Measurements from ENCODE around the gene DNAJC5.

Gene DNAJC5

GRCh38 chr20:63886054-63886419 lies 8.9 kb upstream of the DNAJC5 start:
- no peaks in the 10 kb centered on the region for H3K27me3 ChIP-seq (ENCODE audit: insufficient read depth, low read length)
- no peak overlapping the region for H4K8ac ChIP-seq (ENCODE audit: low read depth, low read length)
- no peak overlapping the region for H3K14ac ChIP-seq (ENCODE audit: low read length)
- no peaks in the 10 kb centered on the region for H3K79me2 ChIP-seq (ENCODE audit: control insufficient read depth, insufficient read depth, low read length, poor library complexity)
- H4K91ac ChIP-seq (ENCODE audit: low read depth, low read length): no peak overlapping the region
- H2AFZ ChIP-seq (ENCODE audit: insufficient read depth, low read length, poor library complexity): no peak overlapping the region
- no CpG with 5 or more reads among the region's 14 CpGs for WGBS (ENCODE audit: extremely low coverage, insufficient coverage, insufficient read length)
- DNase-seq: no peak
- H3K18ac ChIP-seq (ENCODE audit: low read length): no peak overlapping the region
- no peak overlapping the region for H2AK5ac ChIP-seq (ENCODE audit: low read length)
- H4K12ac ChIP-seq (ENCODE audit: low read depth, low read length): no peak overlapping the region
- no peak overlapping the region for H3K4me2 ChIP-seq (ENCODE audit: low read length)
- H3K4me3 ChIP-seq (ENCODE audit: low read depth, low read length): no peak overlapping the region
- no peak overlapping the region for H2BK120ac ChIP-seq (ENCODE audit: insufficient read depth, low read length, poor library complexity)
- H2BK5ac ChIP-seq (ENCODE audit: low read depth, low read length, poor library complexity): no peak overlapping the region
- H3K4me1 ChIP-seq (ENCODE audit: control insufficient read depth in 1 of 2, insufficient read depth in 2 of 2, low read length in 2 of 2): peaks cover 0 to 6% of the 10 kb centered on the region in 2 experiments
- H3K4ac ChIP-seq (ENCODE audit: low read depth, low read length): no peak overlapping the region
- H2BK12ac ChIP-seq (ENCODE audit: low read length): no peak overlapping the region
- H3K27ac ChIP-seq (ENCODE audit: low read depth, low read length): no peak overlapping the region
- H3K23ac ChIP-seq (ENCODE audit: low read length): no peak overlapping the region
- no peaks in the 10 kb centered on the region for H3K9me3 ChIP-seq (ENCODE audit: insufficient read depth, low read depth, low read length)
- peaks cover 86 to 88% of the 10 kb centered on the region in 2 experiments for H3K36me3 ChIP-seq (ENCODE audit: control insufficient read depth in 1 of 2, insufficient read depth in 2 of 2, low read length in 2 of 2)
- H3K79me1 ChIP-seq (ENCODE audit: low read length): no peaks in the 10 kb centered on the region
- H3K9ac ChIP-seq (ENCODE audit: low read length): no peak overlapping the region

GRCh38 chr20:63886921-63887320 lies 8.0 kb upstream of the DNAJC5 start:
- Histone ChIP-seq H3K23ac (ENCODE audit: low read length) (no peak overlapping the region), H3K14ac (ENCODE audit: low read length) (no peak overlapping the region), H3K79me1 (ENCODE audit: low read length) (no peaks in the 10 kb centered on the region), H3K27ac (ENCODE audit: low read depth, low read length) (no peak overlapping the region), H4K8ac (ENCODE audit: low read depth, low read length) (no peak overlapping the region), H3K4me2 (ENCODE audit: low read length) (no peak overlapping the region), H3K18ac (ENCODE audit: low read length) (no peak overlapping the region), H3K4me3 (ENCODE audit: low read depth, low read length) (no peak overlapping the region), H2BK120ac (ENCODE audit: insufficient read depth, low read length, poor library complexity) (no peak overlapping the region), H4K91ac (ENCODE audit: low read depth, low read length) (no peak overlapping the region), H2AK5ac (ENCODE audit: low read length) (no peak overlapping the region), H3K9me3 (ENCODE audit: insufficient read depth, low read depth, low read length) (no peaks in the 10 kb centered on the region), H3K4ac (ENCODE audit: low read depth, low read length) (no peak overlapping the region), H3K9ac (ENCODE audit: low read length) (no peak overlapping the region), H2BK12ac (ENCODE audit: low read length) (no peak overlapping the region), H3K79me2 (ENCODE audit: control insufficient read depth, insufficient read depth, low read length, poor library complexity) (no peaks in the 10 kb centered on the region), H3K4me1 (ENCODE audit: control insufficient read depth in 1 of 2, insufficient read depth in 2 of 2, low read length in 2 of 2) (peaks cover 0 to 6% of the 10 kb centered on the region in 2 experiments), H4K12ac (ENCODE audit: low read depth, low read length) (no peak overlapping the region), H2AFZ (ENCODE audit: insufficient read depth, low read length, poor library complexity) (no peak overlapping the region), H3K27me3 (ENCODE audit: insufficient read depth, low read length) (no peaks in the 10 kb centered on the region), H3K36me3 (ENCODE audit: control insufficient read depth in 1 of 2, insufficient read depth in 2 of 2, low read length in 2 of 2) (peaks cover 85 to 88% of the 10 kb centered on the region in 2 experiments), H2BK5ac (ENCODE audit: low read depth, low read length, poor library complexity) (no peak overlapping the region)
- no CpG with 5 or more reads among the region's 11 CpGs for WGBS (ENCODE audit: extremely low coverage, insufficient coverage, insufficient read length)
- DNase-seq: no peak

GRCh38 chr20:63889241-63890200 lies 5.4 kb upstream of the DNAJC5 start:
- H4K8ac ChIP-seq (ENCODE audit: low read depth, low read length): no peak overlapping the region
- H3K4ac ChIP-seq (ENCODE audit: low read depth, low read length): no peak overlapping the region
- peak; percentile 38 to 56 for DNase-seq
- H4K12ac ChIP-seq (ENCODE audit: low read depth, low read length): no peak overlapping the region
- no peak overlapping the region for H3K14ac ChIP-seq (ENCODE audit: low read length)
- peaks cover 4 to 10% of the 10 kb centered on the region in 2 experiments for H3K4me1 ChIP-seq (ENCODE audit: control insufficient read depth in 1 of 2, insufficient read depth in 2 of 2, low read length in 2 of 2)
- H2AFZ ChIP-seq (ENCODE audit: insufficient read depth, low read length, poor library complexity): no peak overlapping the region
- H2BK12ac ChIP-seq (ENCODE audit: low read length): no peak overlapping the region
- no peaks in the 10 kb centered on the region for H3K79me1 ChIP-seq (ENCODE audit: low read length)
- H3K9me3 ChIP-seq (ENCODE audit: insufficient read depth, low read depth, low read length): no peaks in the 10 kb centered on the region
- no peak overlapping the region for H3K23ac ChIP-seq (ENCODE audit: low read length)
- H2AK5ac ChIP-seq (ENCODE audit: low read length): no peak overlapping the region
- no CpG with 5 or more reads among the region's 25 CpGs for WGBS (ENCODE audit: extremely low coverage, insufficient coverage, insufficient read length)
- H4K91ac ChIP-seq (ENCODE audit: low read depth, low read length): no peak overlapping the region
- no peak overlapping the region for H3K27ac ChIP-seq (ENCODE audit: low read depth, low read length)
- no peak overlapping the region for H2BK120ac ChIP-seq (ENCODE audit: insufficient read depth, low read length, poor library complexity)
- H3K79me2 ChIP-seq (ENCODE audit: control insufficient read depth, insufficient read depth, low read length, poor library complexity): no peaks in the 10 kb centered on the region
- H2BK5ac ChIP-seq (ENCODE audit: low read depth, low read length, poor library complexity): no peak overlapping the region
- H3K9ac ChIP-seq (ENCODE audit: low read length): no peak overlapping the region
- no peak overlapping the region for H3K4me2 ChIP-seq (ENCODE audit: low read length)
- H3K36me3 ChIP-seq (ENCODE audit: control insufficient read depth in 1 of 2, insufficient read depth in 2 of 2, low read length in 2 of 2): peaks cover 62 to 66% of the 10 kb centered on the region in 2 experiments
- H3K27me3 ChIP-seq (ENCODE audit: insufficient read depth, low read length): no peaks in the 10 kb centered on the region
- no peak overlapping the region for H3K4me3 ChIP-seq (ENCODE audit: low read depth, low read length)
- no peak overlapping the region for H3K18ac ChIP-seq (ENCODE audit: low read length)

DNA sequence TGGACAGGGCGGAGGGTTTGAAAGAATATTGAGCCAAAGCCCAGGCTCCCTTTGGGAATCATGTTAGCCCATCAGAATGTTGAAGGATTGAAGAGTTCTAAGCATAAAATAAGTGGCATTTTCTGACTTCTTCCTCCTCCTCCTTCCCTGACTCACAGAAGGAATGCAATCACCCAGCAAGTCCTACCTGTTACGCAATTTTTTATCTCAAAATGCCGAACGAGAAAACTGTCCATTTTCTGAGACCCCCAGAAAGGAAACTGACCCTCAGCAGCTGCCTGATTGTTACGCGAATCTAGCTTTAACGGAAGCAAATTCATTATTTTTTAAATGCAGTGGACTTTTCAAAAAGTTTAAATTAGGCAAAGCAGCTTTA lies 4.7 kb upstream of the DNAJC5 start:
- H2BK5ac ChIP-seq (ENCODE audit: low read depth, low read length, poor library complexity): no peak overlapping the region
- no peak overlapping the region for H3K4me2 ChIP-seq (ENCODE audit: low read length)
- no peak overlapping the region for H4K91ac ChIP-seq (ENCODE audit: low read depth, low read length)
- no peak overlapping the region for H2BK12ac ChIP-seq (ENCODE audit: low read length)
- no peak overlapping the region for H3K4me3 ChIP-seq (ENCODE audit: low read depth, low read length)
- H3K23ac ChIP-seq (ENCODE audit: low read length): no peak overlapping the region
- no peak overlapping the region for H3K27ac ChIP-seq (ENCODE audit: low read depth, low read length)
- no peak overlapping the region for H3K9ac ChIP-seq (ENCODE audit: low read length)
- no CpG with 5 or more reads among the region's 7 CpGs for WGBS (ENCODE audit: extremely low coverage, insufficient coverage, insufficient read length)
- no peaks in the 10 kb centered on the region for H3K79me1 ChIP-seq (ENCODE audit: low read length)
- peaks cover 4 to 10% of the 10 kb centered on the region in 2 experiments for H3K4me1 ChIP-seq (ENCODE audit: control insufficient read depth in 1 of 2, insufficient read depth in 2 of 2, low read length in 2 of 2)
- no peak overlapping the region for H4K12ac ChIP-seq (ENCODE audit: low read depth, low read length)
- no peak overlapping the region for H2BK120ac ChIP-seq (ENCODE audit: insufficient read depth, low read length, poor library complexity)
- no peaks in the 10 kb centered on the region for H3K79me2 ChIP-seq (ENCODE audit: control insufficient read depth, insufficient read depth, low read length, poor library complexity)
- H3K4ac ChIP-seq (ENCODE audit: low read depth, low read length): no peak overlapping the region
- no peaks in the 10 kb centered on the region for H3K27me3 ChIP-seq (ENCODE audit: insufficient read depth, low read length)
- no peak overlapping the region for H3K18ac ChIP-seq (ENCODE audit: low read length)
- DNase-seq: peak in 1 of 2 donors; percentile 63
- H2AFZ ChIP-seq (ENCODE audit: insufficient read depth, low read length, poor library complexity): no peak overlapping the region
- H3K36me3 ChIP-seq (ENCODE audit: control insufficient read depth in 1 of 2, insufficient read depth in 2 of 2, low read length in 2 of 2): peaks cover 55 to 59% of the 10 kb centered on the region in 2 experiments
- H3K14ac ChIP-seq (ENCODE audit: low read length): no peak overlapping the region
- H4K8ac ChIP-seq (ENCODE audit: low read depth, low read length): no peak overlapping the region
- no peak overlapping the region for H2AK5ac ChIP-seq (ENCODE audit: low read length)
- H3K9me3 ChIP-seq (ENCODE audit: insufficient read depth, low read depth, low read length): no peaks in the 10 kb centered on the region
